ENCODE results near the gene CD99L2. TPM values are rescaled to one million over a fixed set of nuclear protein-coding genes. Genes with fewer than 3 reads are reported as not detected.

CD99L2 gene
- total and polyA plus RNA-seq, 2 of the 8 experiments (the other 6 are each of a cell fraction or from before 2014, with no cell fraction given), result 8.0 to 8.5 TPM

DNA sequence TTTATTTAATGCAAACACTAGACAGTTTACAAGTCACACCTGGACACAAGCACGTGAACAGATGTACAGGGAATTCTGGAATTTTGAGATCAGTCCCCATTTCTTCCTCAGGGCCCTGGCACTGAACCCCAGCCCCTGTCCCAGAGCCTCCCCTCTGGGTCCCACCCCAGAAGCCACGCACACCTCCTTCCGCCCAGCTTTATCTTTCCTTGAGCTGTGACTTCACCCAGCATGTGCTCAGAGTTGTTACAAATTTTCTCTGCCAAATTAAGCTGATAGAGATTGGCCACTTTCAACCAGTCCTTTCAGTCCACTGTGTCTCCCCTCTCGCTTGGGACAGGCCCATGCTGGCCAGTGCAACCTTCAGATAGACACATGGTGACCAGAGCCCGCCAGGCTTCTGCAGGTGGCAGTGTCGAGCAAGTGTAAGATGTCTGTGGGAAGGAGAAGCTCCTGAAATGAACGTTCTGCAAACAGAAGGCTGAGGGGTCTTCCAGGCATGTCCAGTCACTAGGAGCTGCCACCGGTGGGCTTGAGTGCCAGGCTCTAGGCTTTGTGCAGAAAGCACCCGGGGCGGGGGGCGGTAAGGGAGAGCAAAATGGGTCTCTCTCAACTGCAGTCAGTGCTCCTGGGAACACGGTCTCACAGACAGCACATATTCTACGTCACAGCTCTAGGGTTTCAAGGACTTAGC, 132.0 kb downstream of the CD99L2 start:
- H3K4me2 ChIP-seq (ENCODE audit: insufficient read depth in 1 of 2, low read depth in 2 of 2, low read length in 2 of 2), result no peak overlapping the region
- 88% methylated on average over 9 of the region's 13 CpGs; no CpG with 5 or more reads in 1 of the 2 experiments for WGBS, 2 experiments (ENCODE audit: extremely low coverage in 1 of 2, insufficient coverage in 1 of 2, insufficient read length in 1 of 2, insufficient replicate concordance in 2 of 2, low coverage in 1 of 2, low lambda C conversion rate in 2 of 2, missing lambda C conversion rate in 1 of 2)

More for the DNA sequence above, 132.0 kb downstream of the CD99L2 start:
- no peak for DNase-seq (ENCODE audit: low read depth in 1 of 2, low spot score in 2 of 2)
- no peaks in the 10 kb centered on the region for H3K27me3 ChIP-seq (replicated peaks in 1 of 4; ENCODE audit: control insufficient read depth in 3 of 4, extremely low read depth in 1 of 4, insufficient read depth in 3 of 4, low read length in 3 of 4)
- no peaks in the 10 kb centered on the region for H3K79me2 ChIP-seq (ENCODE audit: control insufficient read depth in 1 of 2, insufficient read depth in 2 of 2, low read length in 2 of 2)
- TF ChIP-seq SP4 (IDR thresholded peaks at IDR 0.05; ENCODE audit: low read length) (no peak), SIX5 (IDR thresholded peaks at IDR 0.05; ENCODE audit: low read depth, low read length) (no peak), RAD21 (IDR thresholded peaks at IDR 0.05 in 1 of 2, conservative IDR thresholded peaks at IDR 0.05 in 1 of 2; ENCODE audit: low read depth in 2 of 2, low read length in 2 of 2) (peak; percentile 32 to 41)
- TF ChIP-seq, protein P1, sequence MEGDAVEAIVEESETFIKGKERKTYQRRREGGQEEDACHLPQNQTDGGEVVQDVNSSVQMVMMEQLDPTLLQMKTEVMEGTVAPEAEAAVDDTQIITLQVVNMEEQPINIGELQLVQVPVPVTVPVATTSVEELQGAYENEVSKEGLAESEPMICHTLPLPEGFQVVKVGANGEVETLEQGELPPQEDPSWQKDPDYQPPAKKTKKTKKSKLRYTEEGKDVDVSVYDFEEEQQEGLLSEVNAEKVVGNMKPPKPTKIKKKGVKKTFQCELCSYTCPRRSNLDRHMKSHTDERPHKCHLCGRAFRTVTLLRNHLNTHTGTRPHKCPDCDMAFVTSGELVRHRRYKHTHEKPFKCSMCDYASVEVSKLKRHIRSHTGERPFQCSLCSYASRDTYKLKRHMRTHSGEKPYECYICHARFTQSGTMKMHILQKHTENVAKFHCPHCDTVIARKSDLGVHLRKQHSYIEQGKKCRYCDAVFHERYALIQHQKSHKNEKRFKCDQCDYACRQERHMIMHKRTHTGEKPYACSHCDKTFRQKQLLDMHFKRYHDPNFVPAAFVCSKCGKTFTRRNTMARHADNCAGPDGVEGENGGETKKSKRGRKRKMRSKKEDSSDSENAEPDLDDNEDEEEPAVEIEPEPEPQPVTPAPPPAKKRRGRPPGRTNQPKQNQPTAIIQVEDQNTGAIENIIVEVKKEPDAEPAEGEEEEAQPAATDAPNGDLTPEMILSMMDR (IDR thresholded peaks at IDR 0.05; ENCODE audit: control extremely low read depth in 1 of 3, insufficient read depth in 1 of 3, low read depth in 1 of 3, low read length in 3 of 3), result peak in 2 of 3 experiments; percentile 12 to 43; a peak in 1 of 4 replicates
- H4K91ac ChIP-seq (replicated peaks; ENCODE audit: insufficient read length, low read length), result no peak overlapping the region
- no peak overlapping the region for H2AFZ ChIP-seq (ENCODE audit: low read length)
- no peak overlapping the region for H3K14ac ChIP-seq (ENCODE audit: insufficient read length)
- no peak overlapping the region for H2BK12ac ChIP-seq (ENCODE audit: low read depth, low read length)
- CTCF ChIA-PET (ENCODE audit: partially characterized antibody), result interaction anchor here (0.5 to 2.7 kb wide), 10 partner anchors 9 to 326 kb away, joined by 3 to 18 read pairs (median 3); no protein-coding TSS in a partner anchor
- FAIRE-seq, result no peak
- H4K20me1 ChIP-seq (replicated peaks in 1 of 2; ENCODE audit: control insufficient read depth in 1 of 2, insufficient read depth in 2 of 2, low read length in 2 of 2), result no peaks in the 10 kb centered on the region
- H3K36me3 ChIP-seq (ENCODE audit: control insufficient read depth in 2 of 4, insufficient read depth in 4 of 4, low read length in 3 of 4), result peaks cover 0 to 9% (median 0%) of the 10 kb centered on the region in 4 experiments; a peak in 1 of 8 replicates
- H2BK5ac ChIP-seq (ENCODE audit: low read depth, low read length), result no peak overlapping the region
- no peak overlapping the region for H3K4ac ChIP-seq (replicated peaks; ENCODE audit: insufficient read length, low read depth, low read length)
- H4K8ac ChIP-seq (ENCODE audit: extremely low read depth, insufficient read depth, low read length), result no peak overlapping the region
- H2BK15ac ChIP-seq (ENCODE audit: low read length), result no peak overlapping the region
- H3K27ac ChIP-seq (ENCODE audit: low read depth, low read length), result no peak overlapping the region
- no peak overlapping the region for H3K23ac ChIP-seq (ENCODE audit: insufficient read length)
- POLR2A ChIA-PET (ENCODE audit: partially characterized antibody), result interaction anchor here (1.9 kb wide), 1 partner anchor 223 kb away, joined by 6 read pairs; no protein-coding TSS in a partner anchor
- H3K4me1 ChIP-seq (replicated peaks in 1 of 4; ENCODE audit: control insufficient read depth in 3 of 4, insufficient read depth in 4 of 4, low read length in 3 of 4), result peaks cover 0 to 10% (median 3%) of the 10 kb centered on the region in 4 experiments; a peak in 4 of 7 replicates
- no peak overlapping the region for H3K18ac ChIP-seq (ENCODE audit: extremely low read depth, low read length)
- no peak overlapping the region for H2AK5ac ChIP-seq (ENCODE audit: low read depth, low read length)
- H3K79me1 ChIP-seq (ENCODE audit: low read depth, low read length), result no peaks in the 10 kb centered on the region
- H2BK120ac ChIP-seq (replicated peaks; ENCODE audit: low read depth, low read length), result no peak overlapping the region
- H3K9me3 ChIP-seq (ENCODE audit: insufficient read depth in 2 of 2, low read depth in 1 of 2, low read length in 1 of 2), result no peaks in the 10 kb centered on the region
- no peak overlapping the region for H4K5ac ChIP-seq (ENCODE audit: insufficient read length, low read depth, low read length)
- no peak overlapping the region for H3K56ac ChIP-seq (replicated peaks; ENCODE audit: insufficient read length, low read depth, low read length)
- H2BK20ac ChIP-seq (ENCODE audit: low read length), result no peak overlapping the region
- H3K9ac ChIP-seq (replicated peaks in 1 of 4; ENCODE audit: extremely low read depth in 1 of 4, low read depth in 3 of 4, low read length in 3 of 4), result no peak overlapping the region
- no peaks in the 10 kb centered on the region for H3K23me2 ChIP-seq (ENCODE audit: low read depth, low read length)
- no peak overlapping the region for H3K4me3 ChIP-seq (ENCODE audit: extremely low read depth in 1 of 4, insufficient read depth in 2 of 4, low read depth in 3 of 4, low read length in 4 of 4)
